ENCODE measurements around the gene CLMN. TPM values are rescaled to one million over a fixed set of nuclear protein-coding genes. Genes with fewer than 3 reads are reported as not detected.

The CLMN gene
- total and polyA plus RNA-seq, 2 of the 8 experiments (the other 6 are each of a cell fraction or from before 2014, with no cell fraction given) = 1.6 to 8.2 TPM

DNA sequence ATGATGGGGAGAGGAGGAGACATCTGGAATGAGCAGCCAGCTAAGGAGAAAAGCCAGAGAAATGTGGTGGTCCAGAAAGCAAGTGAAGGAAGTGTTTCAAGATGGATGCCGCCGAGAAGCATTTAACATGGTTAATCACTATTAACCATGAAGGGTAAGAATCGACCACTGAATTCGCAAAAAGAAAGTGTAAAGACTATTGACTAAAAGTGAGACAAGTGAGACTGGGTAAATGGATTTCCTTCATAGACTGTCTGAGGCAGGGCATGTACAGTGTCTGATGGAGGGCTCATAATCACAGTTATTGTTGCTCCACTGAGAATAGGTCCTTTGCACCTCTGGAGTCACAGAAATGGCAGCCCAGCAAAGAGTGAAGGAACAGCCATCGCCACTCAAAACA, 25.3 kb upstream of the CLMN start (continued):
- no peak for TF ChIP-seq GABPA (IDR thresholded peaks at IDR 0.05; ENCODE audit: borderline replicate concordance, insufficient read depth, low read length)
- no peak for TF ChIP-seq POLR2A (IDR thresholded peaks at IDR 0.05; ENCODE audit: control extremely low read depth in 1 of 2, low read depth in 2 of 2, low read length in 2 of 2)
- no peak for TF ChIP-seq TEAD4 (IDR thresholded peaks at IDR 0.05; ENCODE audit: low read depth, low read length)
- TF ChIP-seq EGR1 (IDR thresholded peaks at IDR 0.05; ENCODE audit: borderline replicate concordance, low read depth, low read length) = no peak
- no peak for TF ChIP-seq MAX (IDR thresholded peaks at IDR 0.05)
- no peak for TF ChIP-seq RNF2 (IDR thresholded peaks at IDR 0.05; ENCODE audit: borderline replicate concordance, low read depth, low read length, missing control alignments, poor library complexity, severe bottlenecking)
- no peak for TF ChIP-seq RBBP5 (IDR thresholded peaks at IDR 0.05; ENCODE audit: borderline replicate concordance, low read depth, low read length)

Measured in H1 (cell line).